AG08396 (cell line): ENCODE results near the gene COMMD8.
A peak's percentile ranks its signal among the peaks of the same experiment; 100 is the strongest.
"Not testable (repeated sequence)": the region's sequence is repeated elsewhere in the genome, so short reads cannot be mapped to it uniquely, and the experiment has no call there.

Experiments
- DNase-seq: peaks from one replicate; pipeline ENCODE4 v3.0.0; 2012; ENCODE audit warnings: low spot score, mixed read lengths

The COMMD8 gene

GRCh38 chr4:47463235-47463956 lies at the start of gene COMMD8:
TSS of gene COMMD8 (minus strand) at chr4:47463702. CDS start at chr4:47463651, 51 bp downstream.
- peak; percentile 98 for DNase-seq

GRCh38 chr4:47510506-47511143 lies 47.1 kb upstream of the COMMD8 start:
- no peak for DNase-seq

GRCh38 chr4:47505666-47506065 lies 42.2 kb upstream of the COMMD8 start:
- no peak for DNase-seq

GRCh38 chr4:47505147-47505546 lies 41.6 kb upstream of the COMMD8 start:
- no peak for DNase-seq

GRCh38 chr4:47500776-47501175 lies 37.3 kb upstream of the COMMD8 start:
- DNase-seq, result no peak

GRCh38 chr4:47499700-47500099 lies 36.2 kb upstream of the COMMD8 start:
- DNase-seq, result no peak

GRCh38 chr4:47498899-47499298 lies 35.4 kb upstream of the COMMD8 start:
- no peak for DNase-seq

GRCh38 chr4:47494124-47494430 lies 30.6 kb upstream of the COMMD8 start:
- DNase-seq, result no peak

GRCh38 chr4:47493238-47494123 lies 30.0 kb upstream of the COMMD8 start:
- DNase-seq, result no peak

- DNase-seq, result no peak
Observed at GRCh38 chr4:47490550-47490949, 27.0 kb upstream of the COMMD8 start.

- DNase-seq, result no peak
Observed at GRCh38 chr4:47488706-47489105, 25.2 kb upstream of the COMMD8 start.

- not testable (repeated sequence) for DNase-seq
Observed at GRCh38 chr4:47486727-47487126, 23.2 kb upstream of the COMMD8 start.

GRCh38 chr4:47486231-47486673 lies 22.8 kb upstream of the COMMD8 start:
- no peak for DNase-seq

GRCh38 chr4:47485768-47486167 lies 22.3 kb upstream of the COMMD8 start:
- no peak for DNase-seq

GRCh38 chr4:47485047-47485692 lies 21.7 kb upstream of the COMMD8 start, which contains the start of gene ATP10D:
TSS of gene ATP10D (plus strand) at chr4:47485275. CDS start at chr4:47512541, 27,266 bp downstream.
- peak; percentile 90 for DNase-seq

GRCh38 chr4:47484168-47484567 lies 20.7 kb upstream of the COMMD8 start:
- no peak for DNase-seq

- no peak for DNase-seq
Observed at GRCh38 chr4:47483745-47484144, 20.2 kb upstream of the COMMD8 start.

GRCh38 chr4:47482326-47482725 lies 18.8 kb upstream of the COMMD8 start:
- DNase-seq, result peak; percentile 19

GRCh38 chr4:47478804-47479203 lies 15.3 kb upstream of the COMMD8 start:
- no peak for DNase-seq

GRCh38 chr4:47475411-47475810 lies 11.9 kb upstream of the COMMD8 start:
- DNase-seq, result no peak

- no peak for DNase-seq
Observed at GRCh38 chr4:47474799-47475198, 11.3 kb upstream of the COMMD8 start.

GRCh38 chr4:47473141-47473750 lies 9.7 kb upstream of the COMMD8 start:
- no peak for DNase-seq
